HCT116 (cell line): ENCODE data around the gene SPDYE3.

ENCODE experiments used
- ATF3 ChIP-seq: IDR thresholded peaks from 2 replicates; pipeline ENCODE4 v1.6.1; 2012
- CEBPB ChIP-seq: IDR thresholded peaks from 2 replicates; pipeline ENCODE4 v1.6.1; 2012; ENCODE audit warnings: low read depth
- EGR1 ChIP-seq: IDR thresholded peaks from 2 replicates; pipeline ENCODE4 v1.6.1; 2012; ENCODE audit warnings: low read depth
- EZH2 ChIP-seq: fragments of 200-600 bp; sonication (generic); IDR thresholded peaks from 2 replicates; pipeline ENCODE4 v1.6.1; 2017; ENCODE audit warnings: antibody characterized with exemption, mixed run types
- POLR2A ChIP-seq: IDR thresholded peaks from 2 replicates; pipeline ENCODE4 v1.7.0; 2011; ENCODE audit warnings: borderline replicate concordance; ENCODE audit not compliant: insufficient read depth, insufficient read length; ENCODE audit errors: extremely low read depth
- RAD21 ChIP-seq: IDR thresholded peaks from 2 replicates; pipeline ENCODE4 v1.6.1; 2012; ENCODE audit warnings: low read depth, mild to moderate bottlenecking
- REST ChIP-seq: IDR thresholded peaks from 2 replicates; pipeline ENCODE4 v1.6.1; 2012; ENCODE audit warnings: low read depth
- SIN3A ChIP-seq: IDR thresholded peaks from 2 replicates; pipeline ENCODE4 v1.6.1; 2012; ENCODE audit warnings: low read depth
- SP1 ChIP-seq: IDR thresholded peaks from 2 replicates; pipeline ENCODE4 v1.6.1; 2012; ENCODE audit warnings: low read depth
- YY1 ChIP-seq: IDR thresholded peaks from 2 replicates; pipeline ENCODE4 v1.6.1; 2011; ENCODE audit warnings: low read length, low read depth, moderate library complexity, mild to moderate bottlenecking; ENCODE audit not compliant: insufficient replicate concordance; ENCODE audit errors: extremely low read depth
- ZBTB33 ChIP-seq: IDR thresholded peaks from 2 replicates; pipeline ENCODE4 v1.6.1; 2011; ENCODE audit warnings: mild to moderate bottlenecking, low read length, moderate library complexity; ENCODE audit not compliant: insufficient replicate concordance; ENCODE audit errors: extremely low read depth
- ZFX ChIP-seq: fragments of 450-650 bp; IDR thresholded peaks from 2 replicates; pipeline ENCODE4 v1.6.1; 2017
- TF ChIP-seq, protein P1 (sequence below), 3 experiments: fragments of 200-600 bp in 1 of 3; sonication (generic) in 1 of 3; IDR thresholded peaks in 2 of 3; conservative IDR thresholded peaks in 1 of 3; 2 replicates each; pipeline ENCODE4 v1.5.1; 2012 to 2017; ENCODE audit warnings: low read depth in 2 of 3, low read length in 2 of 3, antibody characterized with exemption in 1 of 3, borderline replicate concordance in 1 of 3, control low read depth in 1 of 3, mild to moderate bottlenecking in 1 of 3, mixed read lengths in 1 of 3, mixed run types in 1 of 3, moderate library complexity in 1 of 3; ENCODE audit not compliant: insufficient read depth in 1 of 3

GRCh38 chr7:100275120-100275519 is 32.4 kb upstream of the SPDYE3 start:
- TF ChIP-seq ZFX (no peak), REST (no peak), EGR1 (no peak), EZH2 (no peak), SIN3A (no peak), YY1 (no peak), RAD21 (no peak), ZBTB33 (no peak), ATF3 (no peak), POLR2A (no peak), CEBPB (no peak), SP1 (no peak)
- TF ChIP-seq, protein P1, sequence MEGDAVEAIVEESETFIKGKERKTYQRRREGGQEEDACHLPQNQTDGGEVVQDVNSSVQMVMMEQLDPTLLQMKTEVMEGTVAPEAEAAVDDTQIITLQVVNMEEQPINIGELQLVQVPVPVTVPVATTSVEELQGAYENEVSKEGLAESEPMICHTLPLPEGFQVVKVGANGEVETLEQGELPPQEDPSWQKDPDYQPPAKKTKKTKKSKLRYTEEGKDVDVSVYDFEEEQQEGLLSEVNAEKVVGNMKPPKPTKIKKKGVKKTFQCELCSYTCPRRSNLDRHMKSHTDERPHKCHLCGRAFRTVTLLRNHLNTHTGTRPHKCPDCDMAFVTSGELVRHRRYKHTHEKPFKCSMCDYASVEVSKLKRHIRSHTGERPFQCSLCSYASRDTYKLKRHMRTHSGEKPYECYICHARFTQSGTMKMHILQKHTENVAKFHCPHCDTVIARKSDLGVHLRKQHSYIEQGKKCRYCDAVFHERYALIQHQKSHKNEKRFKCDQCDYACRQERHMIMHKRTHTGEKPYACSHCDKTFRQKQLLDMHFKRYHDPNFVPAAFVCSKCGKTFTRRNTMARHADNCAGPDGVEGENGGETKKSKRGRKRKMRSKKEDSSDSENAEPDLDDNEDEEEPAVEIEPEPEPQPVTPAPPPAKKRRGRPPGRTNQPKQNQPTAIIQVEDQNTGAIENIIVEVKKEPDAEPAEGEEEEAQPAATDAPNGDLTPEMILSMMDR (IDR thresholded peaks at IDR 0.05 in 2 of 3, conservative IDR thresholded peaks at IDR 0.05 in 1 of 3; ENCODE audit: borderline replicate concordance in 1 of 3, insufficient read depth in 1 of 3, low read depth in 2 of 3, low read length in 2 of 3) = no peak
